DMS 273 (cell line): Measurements from ENCODE around the gene TSKU.

Experiments used
- DNase-seq: peaks from one replicate; lab custom pipeline; 2025; ENCODE audit not compliant: unreplicated experiment; lab: John Stamatoyannopoulos, UW

Gene TSKU

GRCh38 chr11:76844511-76844910 lies 61.4 kb downstream of the TSKU start:
- no peak for DNase-seq

- no peak for DNase-seq
Observed at GRCh38 chr11:76845069-76845468, 61.9 kb downstream of the TSKU start.

- DNase-seq, result no peak
Observed at GRCh38 chr11:76846441-76846840, 63.3 kb downstream of the TSKU start.
